CD4-positive, alpha-beta T cell treated with Interleukin-12 subunit alpha and Interleukin-12 subunit beta, for 1 hour (primary cell): Measurements from ENCODE around the gene CACNA1D.

Experiments
- DNase-seq: peaks from one replicate; pipeline ENCODE4 v3.0.0-alpha.2; 2020

The CACNA1D gene

GRCh38 chr3:53799338-53799865 is 305.0 kb downstream of the CACNA1D start:
- DNase-seq, result no peak

GRCh38 chr3:53800041-53800906 is 305.9 kb downstream of the CACNA1D start:
- no peak for DNase-seq

- no peak for DNase-seq
Measured at GRCh38 chr3:53801319-53801718, 306.9 kb downstream of the CACNA1D start.

GRCh38 chr3:53802256-53802880 is 308.0 kb downstream of the CACNA1D start:
- no peak for DNase-seq

- no peak for DNase-seq
Measured at GRCh38 chr3:53803124-53803815, 308.9 kb downstream of the CACNA1D start.

GRCh38 chr3:53803816-53804695 is 309.6 kb downstream of the CACNA1D start:
- DNase-seq, result no peak

GRCh38 chr3:53804697-53805462 is 310.5 kb downstream of the CACNA1D start:
- DNase-seq, result no peak

- DNase-seq, result no peak
Measured at GRCh38 chr3:53805463-53806159, 311.2 kb downstream of the CACNA1D start.

- no peak for DNase-seq
Measured at GRCh38 chr3:53806182-53807116, 312.0 kb downstream of the CACNA1D start.

GRCh38 chr3:53807117-53807810 is 312.9 kb downstream of the CACNA1D start:
- DNase-seq, result no peak

- DNase-seq, result no peak
Measured at GRCh38 chr3:53808496-53808895, 314.1 kb downstream of the CACNA1D start.

GRCh38 chr3:53809267-53809666 is 314.9 kb downstream of the CACNA1D start:
- no peak for DNase-seq

- DNase-seq, result no peak
Measured at GRCh38 chr3:53809764-53810400, 315.5 kb downstream of the CACNA1D start.

- DNase-seq, result no peak
Measured at GRCh38 chr3:53811143-53811927, 316.9 kb downstream of the CACNA1D start.

GRCh38 chr3:53812434-53812833 is 318.0 kb downstream of the CACNA1D start:
- DNase-seq, result no peak

- no peak for DNase-seq
Measured at GRCh38 chr3:53813229-53813628, 318.8 kb downstream of the CACNA1D start.

GRCh38 chr3:53813876-53814275 is 319.5 kb downstream of the CACNA1D start:
- no peak for DNase-seq

GRCh38 chr3:53815067-53815466 is 320.7 kb downstream of the CACNA1D start:
- DNase-seq, result no peak
